ENCODE results near the gene LRRC36. TPM values are rescaled to one million over a fixed set of nuclear protein-coding genes. Genes with fewer than 3 reads are reported as not detected.

Gene LRRC36
- polyA plus RNA-seq, 1 experiment: not detected

DNA sequence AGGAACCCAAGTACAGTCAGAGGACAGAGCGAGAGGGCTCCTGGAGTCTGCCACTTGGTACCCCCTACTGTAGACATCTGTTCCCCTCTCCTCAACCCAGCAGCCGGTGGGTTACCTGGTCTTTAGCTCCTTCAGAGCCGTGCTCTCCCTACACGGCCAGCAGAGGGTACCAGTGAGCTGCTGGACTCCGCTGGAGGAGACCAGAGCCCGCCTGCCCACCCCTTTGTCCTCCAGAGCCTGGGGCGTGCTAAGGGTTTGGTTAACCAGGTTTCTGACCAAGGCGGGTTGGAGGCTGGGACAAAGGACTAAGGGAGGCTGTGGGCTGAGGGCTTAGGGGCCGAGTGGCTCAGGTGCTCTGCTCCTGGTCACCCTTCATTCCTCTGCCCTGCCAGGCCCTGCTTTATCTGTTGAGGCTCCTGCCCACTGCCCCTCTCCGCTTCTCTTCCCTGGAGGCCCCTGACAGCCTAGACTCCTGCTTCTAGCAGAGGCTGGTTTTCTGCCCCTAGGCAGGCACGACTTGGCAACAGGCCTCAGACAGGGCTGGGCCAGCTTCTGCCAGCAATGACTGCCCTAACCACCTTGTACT, 101.6 kb downstream of the LRRC36 start:
- TF ChIP-seq, protein P1, sequence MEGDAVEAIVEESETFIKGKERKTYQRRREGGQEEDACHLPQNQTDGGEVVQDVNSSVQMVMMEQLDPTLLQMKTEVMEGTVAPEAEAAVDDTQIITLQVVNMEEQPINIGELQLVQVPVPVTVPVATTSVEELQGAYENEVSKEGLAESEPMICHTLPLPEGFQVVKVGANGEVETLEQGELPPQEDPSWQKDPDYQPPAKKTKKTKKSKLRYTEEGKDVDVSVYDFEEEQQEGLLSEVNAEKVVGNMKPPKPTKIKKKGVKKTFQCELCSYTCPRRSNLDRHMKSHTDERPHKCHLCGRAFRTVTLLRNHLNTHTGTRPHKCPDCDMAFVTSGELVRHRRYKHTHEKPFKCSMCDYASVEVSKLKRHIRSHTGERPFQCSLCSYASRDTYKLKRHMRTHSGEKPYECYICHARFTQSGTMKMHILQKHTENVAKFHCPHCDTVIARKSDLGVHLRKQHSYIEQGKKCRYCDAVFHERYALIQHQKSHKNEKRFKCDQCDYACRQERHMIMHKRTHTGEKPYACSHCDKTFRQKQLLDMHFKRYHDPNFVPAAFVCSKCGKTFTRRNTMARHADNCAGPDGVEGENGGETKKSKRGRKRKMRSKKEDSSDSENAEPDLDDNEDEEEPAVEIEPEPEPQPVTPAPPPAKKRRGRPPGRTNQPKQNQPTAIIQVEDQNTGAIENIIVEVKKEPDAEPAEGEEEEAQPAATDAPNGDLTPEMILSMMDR (IDR thresholded peaks at IDR 0.05; ENCODE audit: insufficient read depth, low read depth, low read length): peak; percentile 93
- DNase-seq (ENCODE audit: low read depth): no peak
- ChIA-PET POLR2A (no interaction called here), CTCF (interaction anchor here (0.6 to 10.5 kb wide), 32 partner anchors 8 to 463 kb away, joined by 3 to 276 read pairs (median 4); partner anchors contain the start of genes ATP6V0D1, TPPP3 and ZDHHC1)
- Histone ChIP-seq H3K36me3 (ENCODE audit: control insufficient read depth, insufficient read depth, low read length) (no peaks in the 10 kb centered on the region), H3K27me3 (ENCODE audit: control insufficient read depth, insufficient read depth, low read length) (peaks cover 31% of the 10 kb centered on the region), H3K4me3 (ENCODE audit: low read depth, low read length) (no peak overlapping the region)

DNA sequence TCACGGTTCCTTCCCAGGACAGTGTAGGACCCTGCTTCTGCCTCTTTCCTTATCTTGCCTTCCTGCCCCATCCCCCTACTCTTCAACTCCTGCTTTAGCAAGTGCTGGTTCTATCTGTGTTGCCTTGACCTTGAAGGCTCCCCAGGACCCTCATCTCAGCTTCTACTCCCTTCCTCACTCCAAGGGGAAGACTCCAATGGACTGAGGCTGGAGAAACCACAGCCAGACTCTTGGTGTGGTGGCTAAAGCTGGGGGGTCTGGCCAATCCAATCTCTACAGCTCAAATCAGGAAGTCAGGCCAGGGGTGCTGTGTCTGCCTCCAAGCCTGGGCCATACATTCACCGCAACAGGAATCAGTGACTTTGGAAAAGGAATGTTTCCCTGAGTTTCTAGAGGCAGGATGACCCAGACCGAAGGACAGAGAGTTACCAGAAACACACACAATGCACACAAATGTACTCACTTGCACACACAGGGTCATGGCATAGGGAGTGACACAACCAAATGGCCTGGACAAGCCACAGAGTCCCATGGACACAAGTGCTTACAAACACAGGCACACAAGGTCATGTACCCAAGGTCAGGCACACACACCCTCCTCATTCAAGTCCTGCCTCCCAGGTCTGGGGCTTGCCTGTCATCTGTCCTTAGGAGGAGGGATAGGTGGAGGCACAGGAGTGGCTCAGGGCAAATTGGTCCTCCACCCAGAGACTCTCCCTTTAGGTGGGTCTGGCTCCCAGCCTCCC, 102.6 kb downstream of the LRRC36 start:
- no peak for DNase-seq (ENCODE audit: low read depth)
- Histone ChIP-seq H3K36me3 (ENCODE audit: control insufficient read depth, insufficient read depth, low read length) (no peaks in the 10 kb centered on the region), H3K4me3 (ENCODE audit: low read depth, low read length) (no peak overlapping the region), H3K27me3 (ENCODE audit: control insufficient read depth, insufficient read depth, low read length) (peaks cover 27% of the 10 kb centered on the region)
- ChIA-PET CTCF (interaction anchor here (0.5 to 10.5 kb wide), 12 partner anchors 11 to 179 kb away, joined by 3 to 276 read pairs (median 15); partner anchors contain the start of genes ATP6V0D1, TPPP3 and ZDHHC1), POLR2A (no interaction called here)
- TF ChIP-seq, protein P1 (IDR thresholded peaks at IDR 0.05; ENCODE audit: insufficient read depth, low read depth, low read length): no peak

DNA sequence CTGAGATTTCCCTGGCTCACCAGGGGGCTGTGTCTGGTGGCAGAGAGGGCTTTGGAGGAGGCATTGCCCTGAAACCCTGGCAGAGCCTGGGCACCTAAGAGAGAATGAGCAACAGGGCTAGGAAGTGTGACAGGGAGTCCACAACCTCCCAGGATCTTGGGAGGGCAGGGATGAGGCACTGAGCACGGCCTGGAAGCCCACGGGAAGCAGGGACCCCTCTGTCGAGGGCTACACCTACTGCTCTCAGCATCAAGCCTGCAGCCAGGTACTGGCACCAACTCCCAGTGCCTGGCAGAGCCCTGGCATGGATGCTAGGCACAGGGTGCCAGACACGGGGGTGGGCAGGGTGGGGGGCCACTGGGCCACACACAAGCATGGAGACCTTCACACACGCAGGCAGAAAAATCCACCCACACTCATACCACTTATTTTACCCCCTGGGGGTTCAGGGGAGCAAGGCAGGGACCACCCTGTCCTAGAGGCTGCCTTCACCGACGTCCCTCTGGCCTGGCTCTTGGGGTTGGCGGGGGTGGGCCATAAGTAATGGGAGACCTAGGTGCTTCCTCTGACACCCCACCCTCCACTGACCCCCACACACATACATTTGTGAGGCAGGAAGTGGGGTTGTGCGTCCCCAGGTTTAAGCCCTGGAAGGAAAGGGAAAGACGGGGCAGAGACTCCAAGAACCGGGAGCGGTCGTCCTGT, 103.3 kb downstream of the LRRC36 start:
- no peaks in the 10 kb centered on the region for H3K36me3 ChIP-seq (ENCODE audit: control insufficient read depth, insufficient read depth, low read length)
- ChIA-PET CTCF (interaction anchor here (2.2 to 10.5 kb wide), 8 partner anchors 10 to 50 kb away, joined by 9 to 276 read pairs (median 40); partner anchors contain the start of genes ATP6V0D1 and ZDHHC1), POLR2A (no interaction called here)
- peaks cover 25% of the 10 kb centered on the region for H3K27me3 ChIP-seq (ENCODE audit: control insufficient read depth, insufficient read depth, low read length)
- no peak overlapping the region; the same call in 1 of the 2 replicates for H3K4me3 ChIP-seq (ENCODE audit: low read depth, low read length)
- TF ChIP-seq, protein P1 (IDR thresholded peaks at IDR 0.05; ENCODE audit: insufficient read depth, low read depth, low read length): no peak
- DNase-seq (ENCODE audit: low read depth): no peak

DNA sequence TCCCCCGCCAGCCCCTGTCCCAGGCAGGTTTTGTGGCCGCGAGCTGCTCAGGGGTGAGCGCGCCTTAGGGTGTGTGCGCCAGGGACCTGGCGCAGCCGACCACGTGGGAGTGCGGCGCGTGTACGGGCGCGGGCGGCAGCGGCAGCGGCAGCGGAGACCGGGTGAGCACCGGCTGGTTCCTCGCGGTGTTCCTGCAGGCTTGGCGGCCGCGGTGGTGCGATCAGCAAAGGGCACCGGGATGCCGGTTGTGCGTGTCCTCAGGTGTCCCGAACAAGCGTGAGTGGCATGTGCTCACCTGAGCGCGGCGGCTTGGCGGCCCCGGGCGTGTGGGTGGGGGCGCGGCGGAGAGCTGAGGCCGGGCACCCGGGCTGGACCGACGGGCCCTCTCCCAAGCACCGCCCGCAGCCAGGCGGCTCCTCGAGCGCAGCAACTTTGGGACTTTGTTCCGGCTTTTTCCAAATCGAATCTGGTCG, 103.9 kb downstream of the LRRC36 start:
- TF ChIP-seq, protein P1 (IDR thresholded peaks at IDR 0.05; ENCODE audit: insufficient read depth, low read depth, low read length): no peak
- no peak for DNase-seq (ENCODE audit: low read depth)
- POLR2A ChIA-PET: interaction anchor here (0.8 kb wide), 1 partner anchor 17 kb away, joined by 7 read pairs; no protein-coding TSS in a partner anchor
- CTCF ChIA-PET: interaction anchor here (1.9 to 7.2 kb wide), 3 partner anchors 15 to 35 kb away, joined by 4 to 47 read pairs (median 9); no protein-coding TSS in a partner anchor
- Histone ChIP-seq H3K36me3 (ENCODE audit: control insufficient read depth, insufficient read depth, low read length) (no peaks in the 10 kb centered on the region), H3K27me3 (ENCODE audit: control insufficient read depth, insufficient read depth, low read length) (peaks cover 24% of the 10 kb centered on the region), H3K4me3 (ENCODE audit: low read depth, low read length) (peak overlapping the region; percentile 29)
